GM23338 (cell line): ENCODE data around the gene UPK1A.

Experiments used
- EZH2 ChIP-seq: fragments of 200-600 bp; sonication (generic); IDR thresholded peaks from one replicate; pipeline ENCODE4 v1.8.0; 2017; ENCODE audit warnings: antibody characterized with exemption, mild to moderate bottlenecking, low read depth; ENCODE audit not compliant: unreplicated experiment
- EZH2phosphoT487 ChIP-seq: fragments of 200-600 bp; sonication (generic); IDR thresholded peaks from one replicate; pipeline ENCODE4 v1.8.1; 2018; ENCODE audit warnings: antibody characterized with exemption; ENCODE audit not compliant: unreplicated experiment
- JUNB ChIP-seq: IDR thresholded peaks from one replicate; pipeline ENCODE4 v1.6.1; 2016; ENCODE audit warnings: antibody characterized with exemption; ENCODE audit not compliant: unreplicated experiment
- ZNF114 ChIP-seq: fragments of 250-450 bp; sonication (Bioruptor Pico); IDR thresholded peaks from 2 replicates; pipeline ENCODE4 v1.5.0; 2020; ENCODE audit warnings: mild to moderate bottlenecking, moderate library complexity
- ZNF462 ChIP-seq: fragments of 250-450 bp; sonication (Bioruptor Pico); IDR thresholded peaks from 2 replicates; pipeline ENCODE4 v1.5.0; 2020; ENCODE audit warnings: mild to moderate bottlenecking, moderate library complexity
- TF ChIP-seq, protein P1 (sequence below), 2 experiments: fragments of 200-600 bp in 1 of 2; sonication (generic) in 1 of 2; conservative IDR thresholded peaks; 2 replicates each; pipeline versions ENCODE4 v1.5.1 to v1.6.1; 2016 to 2017; ENCODE audit warnings: antibody characterized with exemption in 2 of 2, low read depth in 2 of 2, mild to moderate bottlenecking in 2 of 2, moderate library complexity in 1 of 2

DNA sequence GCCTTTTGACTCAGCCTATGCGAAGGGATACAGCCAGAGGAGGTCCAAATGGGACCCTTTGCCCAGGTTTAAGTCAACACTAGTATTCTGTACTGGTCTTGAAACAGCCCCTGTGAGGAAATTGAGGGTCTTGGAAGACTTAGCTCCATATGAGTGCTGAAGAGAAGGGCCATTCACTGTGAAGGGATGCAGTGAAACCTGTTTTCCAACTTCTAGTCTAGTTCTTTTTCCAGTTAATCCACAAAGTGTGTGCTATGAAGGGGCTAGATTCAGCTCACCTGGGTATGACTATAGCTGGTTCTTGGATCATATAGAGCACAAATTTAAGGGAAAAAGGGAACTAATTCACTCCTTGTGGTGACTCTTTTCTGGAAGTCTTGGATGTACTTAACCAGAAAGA is 42.1 kb downstream of the UPK1A start:
- TF ChIP-seq, protein P1, sequence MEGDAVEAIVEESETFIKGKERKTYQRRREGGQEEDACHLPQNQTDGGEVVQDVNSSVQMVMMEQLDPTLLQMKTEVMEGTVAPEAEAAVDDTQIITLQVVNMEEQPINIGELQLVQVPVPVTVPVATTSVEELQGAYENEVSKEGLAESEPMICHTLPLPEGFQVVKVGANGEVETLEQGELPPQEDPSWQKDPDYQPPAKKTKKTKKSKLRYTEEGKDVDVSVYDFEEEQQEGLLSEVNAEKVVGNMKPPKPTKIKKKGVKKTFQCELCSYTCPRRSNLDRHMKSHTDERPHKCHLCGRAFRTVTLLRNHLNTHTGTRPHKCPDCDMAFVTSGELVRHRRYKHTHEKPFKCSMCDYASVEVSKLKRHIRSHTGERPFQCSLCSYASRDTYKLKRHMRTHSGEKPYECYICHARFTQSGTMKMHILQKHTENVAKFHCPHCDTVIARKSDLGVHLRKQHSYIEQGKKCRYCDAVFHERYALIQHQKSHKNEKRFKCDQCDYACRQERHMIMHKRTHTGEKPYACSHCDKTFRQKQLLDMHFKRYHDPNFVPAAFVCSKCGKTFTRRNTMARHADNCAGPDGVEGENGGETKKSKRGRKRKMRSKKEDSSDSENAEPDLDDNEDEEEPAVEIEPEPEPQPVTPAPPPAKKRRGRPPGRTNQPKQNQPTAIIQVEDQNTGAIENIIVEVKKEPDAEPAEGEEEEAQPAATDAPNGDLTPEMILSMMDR (conservative IDR thresholded peaks at IDR 0.05; ENCODE audit: low read depth in 2 of 2): no peak
- TF ChIP-seq EZH2 (no peak), EZH2phosphoT487 (no peak), ZNF114 (CRISPR knock-in tag) (no peak), JUNB (no peak), ZNF462 (no peak)
